ENCODE measurements around the gene COPZ1.
"Not testable (repeated sequence)": the region's sequence is repeated elsewhere in the genome, so short reads cannot be mapped to it uniquely, and the experiment has no call there.

The COPZ1 gene

DNA sequence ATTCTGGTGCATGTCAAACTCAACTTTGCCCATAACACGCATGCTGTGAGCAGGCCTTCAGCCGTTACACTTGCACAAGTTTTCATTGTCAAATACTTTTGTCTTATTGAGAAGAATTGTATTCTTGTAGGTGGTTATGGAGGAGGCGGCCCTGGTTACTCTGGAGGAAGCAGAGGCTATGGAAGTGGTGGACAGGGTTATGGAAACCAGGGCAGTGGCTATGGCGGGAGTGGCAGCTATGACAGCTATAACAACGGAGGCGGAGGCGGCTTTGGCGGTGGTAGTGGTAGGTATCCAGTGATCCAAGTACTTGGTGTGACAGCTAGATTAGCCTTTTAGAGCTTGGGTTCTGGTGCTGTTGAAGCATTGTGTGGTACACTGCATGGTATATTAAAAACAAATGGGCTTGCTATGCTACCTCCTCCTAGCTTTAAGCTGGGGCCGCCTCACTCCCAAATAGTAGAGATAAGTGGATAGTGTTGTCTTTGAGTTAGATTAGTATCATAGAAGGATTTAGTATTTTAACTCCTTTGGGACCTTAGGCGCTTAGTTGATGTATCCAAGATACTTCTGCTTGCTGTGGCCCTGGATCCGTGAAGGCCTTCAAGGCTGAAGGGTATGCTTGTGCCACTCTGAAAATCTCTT, 41.9 kb upstream of the COPZ1 start:
- TF ChIP-seq, protein P1, sequence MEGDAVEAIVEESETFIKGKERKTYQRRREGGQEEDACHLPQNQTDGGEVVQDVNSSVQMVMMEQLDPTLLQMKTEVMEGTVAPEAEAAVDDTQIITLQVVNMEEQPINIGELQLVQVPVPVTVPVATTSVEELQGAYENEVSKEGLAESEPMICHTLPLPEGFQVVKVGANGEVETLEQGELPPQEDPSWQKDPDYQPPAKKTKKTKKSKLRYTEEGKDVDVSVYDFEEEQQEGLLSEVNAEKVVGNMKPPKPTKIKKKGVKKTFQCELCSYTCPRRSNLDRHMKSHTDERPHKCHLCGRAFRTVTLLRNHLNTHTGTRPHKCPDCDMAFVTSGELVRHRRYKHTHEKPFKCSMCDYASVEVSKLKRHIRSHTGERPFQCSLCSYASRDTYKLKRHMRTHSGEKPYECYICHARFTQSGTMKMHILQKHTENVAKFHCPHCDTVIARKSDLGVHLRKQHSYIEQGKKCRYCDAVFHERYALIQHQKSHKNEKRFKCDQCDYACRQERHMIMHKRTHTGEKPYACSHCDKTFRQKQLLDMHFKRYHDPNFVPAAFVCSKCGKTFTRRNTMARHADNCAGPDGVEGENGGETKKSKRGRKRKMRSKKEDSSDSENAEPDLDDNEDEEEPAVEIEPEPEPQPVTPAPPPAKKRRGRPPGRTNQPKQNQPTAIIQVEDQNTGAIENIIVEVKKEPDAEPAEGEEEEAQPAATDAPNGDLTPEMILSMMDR (IDR thresholded peaks at IDR 0.05; ENCODE audit: low read depth, low read length) = no peak
- no peak for DNase-seq (ENCODE audit: extremely low read depth, low read depth)

DNA sequence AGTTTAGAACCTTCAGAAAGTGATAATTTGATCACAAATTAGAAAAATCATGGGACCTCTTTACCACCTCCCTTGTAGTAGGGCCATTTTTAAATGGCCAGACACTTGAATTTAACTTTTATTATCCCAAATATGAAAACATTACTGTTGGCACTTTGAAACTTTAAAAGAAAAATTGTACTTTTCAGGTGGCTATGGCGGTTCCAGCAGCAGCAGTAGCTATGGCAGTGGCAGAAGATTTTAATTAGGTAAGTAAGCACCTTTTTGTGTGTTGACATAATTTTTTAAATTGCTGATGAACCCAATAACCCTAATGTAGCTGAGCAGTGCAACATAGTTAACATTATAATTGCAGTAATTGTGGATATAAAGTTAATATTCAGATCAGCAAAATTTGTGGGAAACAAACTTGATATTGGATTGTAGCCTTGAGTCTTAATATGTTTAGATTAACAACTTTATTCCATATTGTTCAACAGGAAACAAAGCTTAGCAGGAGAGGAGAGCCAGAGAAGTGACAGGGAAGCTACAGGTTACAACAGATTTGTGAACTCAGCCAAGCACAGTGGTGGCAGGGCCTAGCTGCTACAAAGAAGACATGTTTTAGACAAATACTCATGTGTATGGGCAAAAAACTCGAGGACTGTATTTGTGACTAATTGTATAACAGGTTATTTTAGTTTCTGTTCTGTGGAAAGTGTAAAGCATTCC, 40.7 kb upstream of the COPZ1 start:
- DNase-seq (ENCODE audit: extremely low read depth, low read depth) = not testable (repeated sequence)

GRCh38 chr12:54285150-54286041, 39.5 kb upstream of the COPZ1 start:
- TF ChIP-seq, protein P1 (IDR thresholded peaks at IDR 0.05; ENCODE audit: low read depth, low read length) = peak; percentile 32
- no peak for DNase-seq (ENCODE audit: extremely low read depth, low read depth)

DNA sequence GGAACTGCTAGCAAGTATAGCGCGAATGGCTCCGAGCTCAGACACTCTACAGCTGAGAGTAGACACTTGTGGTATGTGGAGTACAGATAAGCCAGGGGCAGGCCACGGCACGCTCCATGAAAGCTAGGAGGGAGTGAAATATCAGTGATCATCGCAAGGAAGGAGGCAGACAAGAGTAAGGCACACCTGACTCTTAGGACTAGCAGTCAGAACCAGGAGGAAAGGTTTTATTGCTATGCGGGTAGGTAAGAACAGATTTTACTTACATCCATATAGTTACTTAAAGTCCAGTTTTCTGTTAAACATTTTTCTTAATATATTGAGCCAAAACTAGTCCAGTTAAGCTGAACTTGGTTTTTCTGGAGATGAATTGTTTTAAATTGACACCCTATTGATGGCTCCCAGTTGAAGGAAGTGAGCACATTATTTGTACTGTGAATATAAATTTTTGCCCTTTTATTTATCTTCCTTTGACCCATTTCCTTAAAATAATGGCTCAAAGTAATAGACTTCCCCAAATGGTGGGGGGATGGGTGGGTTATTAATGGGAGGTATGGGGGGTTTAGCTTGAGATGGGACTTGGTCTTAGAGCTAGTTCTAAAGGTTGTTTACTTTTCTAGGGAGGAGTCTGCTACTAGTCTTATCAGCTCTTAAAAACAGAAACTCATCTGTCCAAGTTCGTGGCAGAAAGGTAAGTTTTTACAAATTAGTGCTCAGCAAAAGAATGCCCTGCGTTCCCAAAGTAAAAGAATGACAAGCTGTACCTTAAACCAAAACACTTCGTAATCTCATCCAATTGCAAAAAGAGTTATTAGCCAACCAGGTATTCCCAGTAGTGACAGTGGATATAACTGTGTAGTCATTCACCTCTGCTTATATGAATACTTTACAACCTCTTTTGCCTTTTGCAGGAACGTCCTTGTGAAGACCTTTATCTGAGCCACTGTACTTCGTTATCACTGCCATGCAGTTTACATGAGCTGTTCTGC, 38.6 kb upstream of the COPZ1 start:
- no peak for DNase-seq (ENCODE audit: extremely low read depth, low read depth)
- TF ChIP-seq, protein P1 (IDR thresholded peaks at IDR 0.05; ENCODE audit: low read depth, low read length) = no peak

DNA sequence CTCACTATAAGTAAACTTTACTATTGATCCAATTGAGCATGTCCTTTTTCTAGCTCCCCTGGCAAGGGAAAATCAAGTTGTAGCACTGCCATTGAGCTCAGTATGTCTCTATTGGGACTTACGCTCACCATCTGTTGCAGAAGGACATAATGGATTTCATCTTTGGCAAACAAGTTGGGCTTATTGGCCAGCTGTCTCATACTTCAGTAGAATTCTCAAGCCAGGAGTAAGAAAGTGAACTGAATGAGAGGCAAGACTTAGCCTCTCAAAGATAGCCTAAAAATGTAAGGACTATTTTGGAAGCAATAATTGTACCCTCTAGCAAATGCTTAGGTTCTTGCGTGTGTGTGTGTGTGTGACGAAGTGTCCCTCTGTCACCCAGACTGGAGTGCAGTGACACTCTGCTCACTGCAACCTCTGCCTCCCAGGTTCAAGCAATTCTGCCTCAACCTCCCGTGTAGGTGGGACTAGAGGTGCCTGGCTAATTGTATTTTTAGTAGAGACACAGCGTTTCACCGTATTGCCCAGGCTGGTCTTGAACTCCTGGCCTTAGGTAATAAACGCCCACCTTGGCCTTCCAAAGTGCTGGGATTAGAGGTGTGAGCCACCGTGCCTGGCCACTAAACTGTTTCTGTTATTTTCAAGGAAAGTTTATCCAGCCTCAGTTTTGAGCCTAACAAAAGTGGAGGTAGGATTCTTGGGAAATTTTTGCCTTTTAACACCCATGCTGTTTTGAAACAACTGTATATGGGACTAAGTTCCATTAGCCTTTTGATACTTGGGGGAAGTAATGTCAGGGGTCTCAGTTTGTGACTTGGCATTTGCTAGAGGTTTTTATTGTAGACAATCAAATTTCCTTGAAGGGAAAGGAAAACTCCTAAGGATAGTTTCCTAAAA, 37.4 kb upstream of the COPZ1 start:
- no peak for DNase-seq (ENCODE audit: extremely low read depth, low read depth)
- TF ChIP-seq, protein P1 (IDR thresholded peaks at IDR 0.05; ENCODE audit: low read depth, low read length) = no peak

- TF ChIP-seq, protein P1 (IDR thresholded peaks at IDR 0.05; ENCODE audit: low read depth, low read length) = no peak
Measured at GRCh38 chr12:54292083-54292930, 32.6 kb upstream of the COPZ1 start.

More at GRCh38 chr12:54292083-54292930, 32.6 kb upstream of the COPZ1 start:
- no peak for DNase-seq (ENCODE audit: extremely low read depth, low read depth)

All from AG09319 (cell line).